Ascending aorta (tissue), 2 donors: ENCODE results near the gene GYG2. TPM values are rescaled to one million over a fixed set of nuclear protein-coding genes. Genes with fewer than 3 reads are reported as not detected.
"Not testable (repeated sequence)": the region's sequence is repeated elsewhere in the genome, so short reads cannot be mapped to it uniquely, and the experiment has no call there.

Source experiments
- DNase-seq, 2 donors: peaks; one replicate each; pipeline ENCODE4 v3.0.0-alpha.2; 2019; ENCODE audit warnings: low spot score in 2 of 2
- H3K27ac ChIP-seq, 2 donors: fragments of 200-600 bp; sonication (generic); one replicate each; pipeline ENCODE4 v1.5.1; 2016 to 2017; ENCODE audit warnings: mild to moderate bottlenecking in 1 of 2
- H3K27me3 ChIP-seq: fragments of 200-600 bp; sonication (generic); one replicate; pipeline ENCODE4 v1.5.1; 2017
- H3K36me3 ChIP-seq, 2 donors: fragments of 200-600 bp; sonication (generic); one replicate each; pipeline ENCODE4 v1.5.1; 2016
- H3K4me1 ChIP-seq, 2 donors: fragments of 200-600 bp; sonication (generic); one replicate each; pipeline ENCODE4 v1.5.1; 2016 to 2017; ENCODE audit warnings: mild to moderate bottlenecking in 1 of 2
- H3K4me3 ChIP-seq, 2 donors: fragments of 200-600 bp; sonication (generic); one replicate each; pipeline ENCODE4 v1.5.1; 2016 to 2017; ENCODE audit warnings: mild to moderate bottlenecking in 1 of 2
- H3K9me3 ChIP-seq, 2 donors: fragments of 200-600 bp; sonication (generic); one replicate each; pipeline ENCODE4 v1.5.1; 2016
- intact Hi-C: fragments of 100-400 bp; cut with DNase I; formaldehyde crosslinking; loops from one replicate; pipeline ENCODE4 v1.15.1; 2023
- total RNA-seq: library from RNA; depleted of rRNA; stranded (reverse); fragments of >200 nt; gene quantifications from one replicate; pipeline ENCODE4 v1.1.0, GENCODE V29; 2016
- TF ChIP-seq, protein P1 (sequence below), 3 experiments: fragments of 200-600 bp in 2 of 3; fragments of 450-650 bp in 1 of 3; sonication (generic) in 2 of 3; IDR thresholded peaks; one replicate each; pipeline ENCODE4 v1.5.1; 2016 to 2019; ENCODE audit warnings: antibody characterized with exemption in 3 of 3, mild to moderate bottlenecking in 1 of 3, moderate library complexity in 1 of 3

The GYG2 gene
- total RNA-seq, 1 donor from 2014 or later, result 0.64 TPM

DNA sequence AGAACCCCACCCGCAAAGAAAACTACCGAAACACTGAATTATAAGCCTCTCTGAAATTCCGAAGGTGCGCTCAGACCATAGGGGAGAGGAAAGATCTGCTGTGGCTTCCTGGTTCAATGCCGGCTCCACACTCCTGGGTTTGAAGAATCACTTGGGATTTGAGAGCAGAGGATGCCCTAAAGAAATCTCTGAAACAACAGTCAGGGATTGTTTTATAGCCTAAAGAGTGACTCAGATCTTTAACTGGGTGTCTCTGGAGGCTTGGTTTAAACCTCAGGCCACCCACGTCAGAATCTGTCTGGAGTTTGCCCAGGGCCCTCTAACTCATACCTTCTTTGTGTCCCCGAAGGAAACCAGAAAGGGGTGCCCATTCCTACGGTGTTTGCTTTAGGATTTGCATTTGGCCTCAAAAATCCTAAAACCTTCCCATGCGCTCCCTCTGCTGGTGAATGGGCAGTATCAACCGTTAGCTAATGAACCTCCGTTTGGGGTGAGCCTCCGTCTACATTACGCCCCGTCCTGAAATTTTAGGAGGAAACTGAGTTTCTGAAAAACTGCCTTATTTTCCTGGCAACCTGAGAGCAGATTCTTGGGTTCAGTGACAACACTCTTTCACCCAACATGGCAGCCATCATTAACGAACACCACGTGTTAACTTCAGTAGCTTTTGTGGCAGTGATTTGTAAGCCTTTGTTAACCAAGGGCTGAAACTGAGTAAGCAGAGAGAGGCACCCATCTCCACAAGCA lies 16.4 kb upstream of the GYG2 start:
- not testable (repeated sequence) for H3K27ac ChIP-seq, H3K27me3 ChIP-seq, H3K9me3 ChIP-seq, H3K36me3 ChIP-seq, H3K4me1 ChIP-seq
- intact Hi-C loops, result loop anchor here (2.0 to 10.0 kb wide), 3 partner anchors 168 to 1358 kb away; partner anchors contain the start of gene ASMTL
- DNase-seq, result peak in 1 of 2 donors; percentile 64
- H3K4me3 ChIP-seq, result peak overlapping the region; percentile 32 to 40
- TF ChIP-seq, protein P1, sequence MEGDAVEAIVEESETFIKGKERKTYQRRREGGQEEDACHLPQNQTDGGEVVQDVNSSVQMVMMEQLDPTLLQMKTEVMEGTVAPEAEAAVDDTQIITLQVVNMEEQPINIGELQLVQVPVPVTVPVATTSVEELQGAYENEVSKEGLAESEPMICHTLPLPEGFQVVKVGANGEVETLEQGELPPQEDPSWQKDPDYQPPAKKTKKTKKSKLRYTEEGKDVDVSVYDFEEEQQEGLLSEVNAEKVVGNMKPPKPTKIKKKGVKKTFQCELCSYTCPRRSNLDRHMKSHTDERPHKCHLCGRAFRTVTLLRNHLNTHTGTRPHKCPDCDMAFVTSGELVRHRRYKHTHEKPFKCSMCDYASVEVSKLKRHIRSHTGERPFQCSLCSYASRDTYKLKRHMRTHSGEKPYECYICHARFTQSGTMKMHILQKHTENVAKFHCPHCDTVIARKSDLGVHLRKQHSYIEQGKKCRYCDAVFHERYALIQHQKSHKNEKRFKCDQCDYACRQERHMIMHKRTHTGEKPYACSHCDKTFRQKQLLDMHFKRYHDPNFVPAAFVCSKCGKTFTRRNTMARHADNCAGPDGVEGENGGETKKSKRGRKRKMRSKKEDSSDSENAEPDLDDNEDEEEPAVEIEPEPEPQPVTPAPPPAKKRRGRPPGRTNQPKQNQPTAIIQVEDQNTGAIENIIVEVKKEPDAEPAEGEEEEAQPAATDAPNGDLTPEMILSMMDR (IDR thresholded peaks at IDR 0.05), result peak; percentile 57 to 61 (median 61)

DNA sequence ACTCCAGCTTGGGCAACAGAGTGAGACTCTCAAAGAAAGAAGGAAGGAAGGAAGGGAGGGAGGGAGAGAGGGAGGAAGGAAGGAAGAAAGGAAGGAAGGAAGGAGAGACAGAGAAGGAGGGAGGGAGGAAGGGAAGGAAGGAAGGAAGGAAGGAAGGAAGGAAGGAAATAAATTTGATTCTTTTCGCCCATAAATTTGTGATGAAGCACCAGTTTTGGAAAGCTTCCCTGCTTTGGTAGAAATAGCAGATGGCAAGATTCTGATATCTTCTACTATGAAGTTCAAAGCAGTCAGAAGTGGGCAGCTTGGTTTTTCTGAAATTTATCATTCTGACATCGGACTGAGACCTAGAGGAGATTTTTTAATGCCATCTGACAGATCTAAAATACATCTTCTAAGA lies 11.7 kb upstream of the GYG2 start:
- Histone ChIP-seq H3K4me1 (no peaks in the 10 kb centered on the region), H3K9me3 (no peaks in the 10 kb centered on the region), H3K4me3 (no peak overlapping the region), H3K36me3 (no peaks in the 10 kb centered on the region), H3K27me3 (no peaks in the 10 kb centered on the region), H3K27ac (no peak overlapping the region)
- TF ChIP-seq, protein P1 (IDR thresholded peaks at IDR 0.05), result no peak
- intact Hi-C loops, result loop anchor here (10.0 kb wide), 2 partner anchors 212 to 1362 kb away; partner anchors contain the start of gene ASMTL
- no peak for DNase-seq

DNA sequence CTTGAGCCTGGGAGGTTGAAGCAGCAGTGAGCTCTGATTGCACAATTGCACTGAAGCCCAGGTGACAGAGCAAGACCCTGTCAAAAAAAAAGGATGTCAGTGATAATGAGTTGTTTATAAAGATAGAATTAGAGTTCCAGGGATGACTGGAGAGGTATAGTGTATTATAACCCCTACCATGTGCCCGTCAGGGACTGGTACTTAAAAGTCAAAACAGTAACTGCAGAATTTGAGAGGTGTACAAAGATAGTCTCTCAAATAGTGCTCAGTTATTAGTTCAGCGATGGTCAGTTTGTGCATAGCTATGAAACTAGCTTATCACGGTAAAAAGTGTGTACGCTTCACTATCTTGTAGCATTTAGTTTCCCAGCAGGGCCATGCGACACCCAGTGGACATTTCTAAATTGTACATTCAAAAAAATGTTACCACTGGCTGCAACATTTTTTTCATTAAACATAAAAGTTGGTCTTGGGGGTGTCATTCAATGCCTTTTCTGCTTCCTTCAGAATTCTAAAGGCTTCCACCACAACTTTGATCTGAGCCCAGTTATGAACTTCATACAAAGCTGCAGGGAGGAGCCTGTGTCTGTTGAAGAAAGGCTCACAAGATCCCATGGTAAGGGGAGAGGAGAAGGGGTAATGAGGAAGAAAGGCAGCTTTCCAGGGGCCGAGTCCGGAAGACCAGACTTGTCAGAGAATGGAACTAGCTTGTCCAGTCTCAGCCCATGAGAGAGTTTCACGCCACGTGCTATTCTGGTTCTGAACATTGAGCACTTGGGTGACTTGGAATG lies 9.2 kb upstream of the GYG2 start:
- no peak for DNase-seq
- H3K9me3 ChIP-seq, result no peaks in the 10 kb centered on the region
- intact Hi-C loops, result loop anchor here (10.0 kb wide), 2 partner anchors 215 to 1365 kb away; partner anchors contain the start of gene ASMTL
- H3K27ac ChIP-seq, result no peak overlapping the region
- TF ChIP-seq, protein P1 (IDR thresholded peaks at IDR 0.05), result peak in 2 of 3 experiments; percentile 22 to 50
- no peaks in the 10 kb centered on the region for H3K4me1 ChIP-seq
- no peak overlapping the region for H3K4me3 ChIP-seq
- H3K27me3 ChIP-seq, result no peaks in the 10 kb centered on the region
- H3K36me3 ChIP-seq, result no peaks in the 10 kb centered on the region

DNA sequence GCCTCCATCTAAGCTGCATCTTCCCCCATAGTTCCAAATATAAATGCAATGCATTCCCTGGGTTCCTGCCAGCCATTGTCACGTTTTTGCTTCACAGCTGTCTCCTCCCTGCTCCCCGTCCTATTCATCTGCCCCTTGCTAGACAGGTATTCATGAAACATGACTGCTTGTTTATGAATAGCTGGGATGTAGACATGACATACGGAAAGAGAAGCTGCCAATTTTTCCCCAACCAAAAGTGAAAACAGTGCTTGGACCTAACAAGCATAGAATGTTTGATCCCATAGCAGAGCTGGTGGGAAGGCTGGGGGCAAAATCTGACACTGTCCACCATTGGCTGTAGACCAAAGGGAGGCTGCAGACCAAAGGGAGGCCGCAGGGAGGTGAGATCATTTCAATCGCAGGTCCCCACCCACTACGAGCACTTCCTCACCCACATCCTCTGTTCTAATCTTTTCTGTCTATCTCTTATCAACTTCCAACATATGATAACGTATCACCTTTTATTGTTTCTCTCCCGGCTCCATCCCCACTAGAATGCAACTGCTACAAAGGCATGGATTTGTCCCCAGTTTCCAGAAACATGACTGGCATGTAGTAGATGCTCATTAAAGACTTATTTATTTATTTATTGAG lies 8.5 kb upstream of the GYG2 start:
- Histone ChIP-seq H3K36me3 (no peaks in the 10 kb centered on the region), H3K9me3 (no peaks in the 10 kb centered on the region), H3K27me3 (no peaks in the 10 kb centered on the region), H3K4me1 (no peaks in the 10 kb centered on the region), H3K4me3 (no peak overlapping the region), H3K27ac (no peak overlapping the region)
- intact Hi-C loops, result no loop called here
- TF ChIP-seq, protein P1 (IDR thresholded peaks at IDR 0.05), result no peak
- no peak for DNase-seq

DNA sequence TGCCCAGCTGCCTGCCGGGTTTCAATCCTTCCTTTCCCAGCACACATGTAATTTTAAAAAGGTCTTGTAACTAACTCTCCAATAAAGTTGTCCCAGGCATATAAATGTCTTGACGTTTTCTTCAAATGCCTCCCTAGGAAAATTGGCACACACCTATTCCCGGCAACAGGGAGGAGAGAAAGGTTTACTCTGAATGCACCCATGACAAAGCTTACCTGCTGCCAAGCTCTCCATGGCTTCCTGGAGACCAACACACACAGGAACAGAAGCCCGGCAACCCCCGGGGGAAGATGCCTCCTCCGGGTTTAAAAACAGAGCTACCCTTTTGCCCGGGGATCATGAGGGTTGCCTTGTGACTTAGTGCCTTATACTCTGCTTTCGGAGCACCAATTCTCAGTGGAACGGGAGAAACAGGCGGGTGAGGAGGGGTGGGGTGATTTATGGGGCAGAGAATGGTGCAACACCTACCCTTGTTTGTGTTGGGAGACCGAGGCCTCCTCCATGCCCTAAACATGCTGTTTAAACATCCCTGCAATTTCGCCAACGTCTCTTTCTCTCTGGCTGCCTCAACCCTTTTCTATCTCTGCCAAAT lies 4.8 kb upstream of the GYG2 start:
- intact Hi-C loops, result no loop called here
- DNase-seq, result peak in 1 of 2 donors; percentile 43

More for the DNA sequence above, 4.8 kb upstream of the GYG2 start:
- H3K27ac ChIP-seq, result no peak overlapping the region
- TF ChIP-seq, protein P1 (IDR thresholded peaks at IDR 0.05), result no peak
- H3K9me3 ChIP-seq, result no peaks in the 10 kb centered on the region
- no peak overlapping the region for H3K4me3 ChIP-seq
- no peaks in the 10 kb centered on the region for H3K36me3 ChIP-seq
- H3K4me1 ChIP-seq, result no peaks in the 10 kb centered on the region
- H3K27me3 ChIP-seq, result no peaks in the 10 kb centered on the region
